Endothelial cell of umbilical vein (primary cell): Measurements from ENCODE around the gene MAPKAPK2. TPM values are rescaled to one million over a fixed set of nuclear protein-coding genes. Genes with fewer than 3 reads are reported as not detected.

Experiments
- BruUV-seq: library from RNA; stranded (reverse); fragments of 400-500 nt; replicated peaks from 2 replicates; lab custom pipeline; 2021; lab: Mats Ljungman, UMichigan
- CTCF ChIA-PET: fragments of 300-600, 350-600 bp; sonication (Branson Sonifier 250); formaldehyde crosslinking; loops from one replicate; lab custom pipeline; 2021; ENCODE audit warnings: antibody characterized with exemption, inconsistent platforms; lab: Charles Lee
- POLR2A ChIA-PET: fragments of 300-600, 350-600 bp; sonication (Branson Sonifier 250); formaldehyde crosslinking; loops from one replicate; lab custom pipeline; 2021; ENCODE audit warnings: antibody characterized with exemption, inconsistent platforms; lab: Charles Lee
- DNase-seq: peaks from one replicate; pipeline ENCODE4 v3.0.0-alpha.2; 2011; ENCODE audit warnings: low read depth, low spot score
- FAIRE-seq: peaks from 2 replicates; lab custom pipeline; 2011; peaks lifted over from hg19 to GRCh38; lab: Jason Lieb, UNC
- H2AFZ ChIP-seq: 2 replicates; pipeline ENCODE4 v1.6.0; 2012; ENCODE audit warnings: low read depth, low read length, control low read depth, inconsistent platforms
- H3K27ac ChIP-seq: 2 replicates; pipeline ENCODE4 v1.5.1; 2011; ENCODE audit warnings: low read depth, mild to moderate bottlenecking, control low read depth, low read length, moderate library complexity; ENCODE audit not compliant: insufficient read depth
- H3K27me3 ChIP-seq, 2 experiments: 2 replicates each; pipeline versions ENCODE4 v1.6.0 to v1.6.1; 2011; ENCODE audit warnings: low read length in 2 of 2, mixed read lengths in 1 of 2; ENCODE audit not compliant: control insufficient read depth in 2 of 2, insufficient read depth in 2 of 2
- H3K36me3 ChIP-seq, 2 experiments: 2 replicates in 1 of 2; 3 replicates in 1 of 2; pipeline ENCODE4 v1.5.1; 2011; ENCODE audit warnings: low read length in 2 of 2, mild to moderate bottlenecking in 1 of 2, moderate library complexity in 1 of 2; ENCODE audit not compliant: control insufficient read depth in 2 of 2, insufficient read depth in 2 of 2; ENCODE audit errors: extremely low read depth in 1 of 2
- H3K4me1 ChIP-seq: 3 replicates; pipeline ENCODE4 v1.5.1; 2011; ENCODE audit warnings: mild to moderate bottlenecking, low read length; ENCODE audit not compliant: control insufficient read depth, insufficient read depth; ENCODE audit errors: extremely low read depth
- H3K4me2 ChIP-seq: 2 replicates; pipeline ENCODE4 v1.6.1; 2011; ENCODE audit warnings: low read length, control low read depth, mixed read lengths; ENCODE audit not compliant: insufficient read depth
- H3K4me3 ChIP-seq, 3 experiments: fragments of 200-600 bp in 1 of 3; sonication (generic), shearing (Covaris generic) in 1 of 3; replicated peaks in 1 of 3; 2 replicates each; pipeline ENCODE4 v1.5.1; 2011 to 2016; ENCODE audit warnings: control low read depth in 3 of 3, low read length in 3 of 3, mild to moderate bottlenecking in 2 of 3, inconsistent platforms in 1 of 3, low read depth in 1 of 3, moderate library complexity in 1 of 3; ENCODE audit not compliant: insufficient read depth in 1 of 3
- H3K79me2 ChIP-seq: 2 replicates; pipeline ENCODE4 v1.6.0; 2012; ENCODE audit warnings: low read length, inconsistent platforms; ENCODE audit not compliant: control insufficient read depth, insufficient read depth
- H3K9ac ChIP-seq: replicated peaks from 2 replicates; pipeline ENCODE3; 2011; ENCODE audit warnings: low read length, control low read depth; ENCODE audit not compliant: insufficient read depth; ENCODE audit errors: extremely low read depth
- H3K9me1 ChIP-seq: replicated peaks from 3 replicates; pipeline ENCODE4 v1.6.0; 2011; ENCODE audit warnings: mild to moderate bottlenecking, low read length; ENCODE audit not compliant: control insufficient read depth, insufficient read depth; ENCODE audit errors: extremely low read depth
- H3K9me3 ChIP-seq: replicated peaks from 2 replicates; pipeline ENCODE4 v1.5.1; 2012; ENCODE audit warnings: low read length, inconsistent platforms; ENCODE audit not compliant: control insufficient read depth, insufficient read depth
- H4K20me1 ChIP-seq: replicated peaks from 2 replicates; pipeline ENCODE3; 2011; ENCODE audit warnings: mild to moderate bottlenecking, low read length; ENCODE audit not compliant: control insufficient read depth, insufficient read depth; ENCODE audit errors: extremely low read depth
- EZH2 ChIP-seq: IDR thresholded peaks from 2 replicates; pipeline ENCODE4 v1.6.1; 2012; ENCODE audit warnings: borderline replicate concordance, low read depth, mild to moderate bottlenecking, moderate library complexity, low read length, inconsistent platforms; ENCODE audit not compliant: severe bottlenecking
- GATA2 ChIP-seq: IDR thresholded peaks from 2 replicates; pipeline ENCODE4 v1.7.0; 2011; ENCODE audit warnings: low read depth, mild to moderate bottlenecking, moderate library complexity, mixed read lengths, low read length; ENCODE audit not compliant: insufficient read length, insufficient read depth
- JUN ChIP-seq: IDR thresholded peaks from 2 replicates; pipeline ENCODE4 v1.6.1; 2011; ENCODE audit warnings: borderline replicate concordance, low read depth; ENCODE audit not compliant: insufficient read length, insufficient read depth
- POLR2A ChIP-seq: IDR thresholded peaks from 2 replicates; pipeline ENCODE4 v1.6.1; 2012; ENCODE audit warnings: low read depth, mild to moderate bottlenecking, control low read depth, low read length
- POLR2AphosphoS5 ChIP-seq: IDR thresholded peaks from 2 replicates; pipeline ENCODE4 v1.6.1; 2012; ENCODE audit warnings: low read depth, mild to moderate bottlenecking, control low read depth, low read length, moderate library complexity; ENCODE audit not compliant: insufficient read depth
- dilution Hi-C: fragments of 300-500 bp; cut with MboI; formaldehyde crosslinking; loops from one replicate; pipeline ENCODE4 v1.15.0; 2019; ENCODE audit warnings: low sequenced_read_pairs; ENCODE audit not compliant: extremely low pct_ligation_motif_present
- intact Hi-C: fragments of 100-400 bp; cut with micrococcal nuclease; formaldehyde crosslinking; loops from one replicate; pipeline ENCODE4 v1.10.0; 2022
- polyA plus RNA-seq, 4 experiments: library from polyadenylated mRNA; depleted of rRNA in 3 of 4; stranded (reverse) in 3 of 4; unstranded in 1 of 4; fragments of >200 nt; gene quantifications; 2 replicates each; pipeline versions ENCODE4 v1.2.1 to v1.2.3, GENCODE V29; 2011 to 2012; ENCODE audit warnings: missing spikeins in 1 of 4
- total RNA-seq: library from RNA; stranded (reverse); gene quantifications from 2 replicates; pipeline ENCODE4 v1.2.3, GENCODE V29; 2021
- TF ChIP-seq, protein P1 (sequence below), 2 donors: IDR thresholded peaks; 1 replicate in 1 of 2; 2 replicates in 1 of 2; pipeline ENCODE4 v1.5.1; 2011; ENCODE audit warnings: low read length in 2 of 2, mild to moderate bottlenecking in 2 of 2, moderate library complexity in 2 of 2, control low read depth in 1 of 2, inconsistent platforms in 1 of 2, low read depth in 1 of 2; ENCODE audit not compliant: insufficient read depth in 1 of 2; ENCODE audit errors: extremely low read depth in 1 of 2

Gene MAPKAPK2
- total and polyA plus RNA-seq, 2 donors (not counting 3 experiments of a cell fraction or from before 2014, with no cell fraction given) = 52.9 to 69.1 TPM

- no peak overlapping the region for H2AFZ ChIP-seq
- no peak for FAIRE-seq
- no peak for DNase-seq
- no peak overlapping the region for H3K4me2 ChIP-seq
- H3K27me3 ChIP-seq = peaks cover 35 to 51% of the 10 kb centered on the region in 2 experiments
- H3K9me3 ChIP-seq = no peaks in the 10 kb centered on the region
- dilution Hi-C loops = no loop called here
- H3K4me1 ChIP-seq = peaks cover 21% of the 10 kb centered on the region
- H3K36me3 ChIP-seq = no peaks in the 10 kb centered on the region
- ChIA-PET CTCF (interaction anchor here (3.6 kb wide), 1 partner anchor 20 kb away, joined by 26 read pairs; no protein-coding TSS in a partner anchor), POLR2A (no interaction called here)
- no peaks in the 10 kb centered on the region for H3K9me1 ChIP-seq
- H4K20me1 ChIP-seq = peaks cover 4% of the 10 kb centered on the region
- peaks cover 27% of the 10 kb centered on the region for H3K79me2 ChIP-seq
- no peak overlapping the region for H3K27ac ChIP-seq
- H3K9ac ChIP-seq = no peak overlapping the region
- H3K4me3 ChIP-seq = no peak overlapping the region
- intact Hi-C loops = no loop called here
- TF ChIP-seq EZH2 (no peak), POLR2AphosphoS5 (no peak), POLR2A (no peak), GATA2 (no peak), JUN (no peak)
- TF ChIP-seq, protein P1, sequence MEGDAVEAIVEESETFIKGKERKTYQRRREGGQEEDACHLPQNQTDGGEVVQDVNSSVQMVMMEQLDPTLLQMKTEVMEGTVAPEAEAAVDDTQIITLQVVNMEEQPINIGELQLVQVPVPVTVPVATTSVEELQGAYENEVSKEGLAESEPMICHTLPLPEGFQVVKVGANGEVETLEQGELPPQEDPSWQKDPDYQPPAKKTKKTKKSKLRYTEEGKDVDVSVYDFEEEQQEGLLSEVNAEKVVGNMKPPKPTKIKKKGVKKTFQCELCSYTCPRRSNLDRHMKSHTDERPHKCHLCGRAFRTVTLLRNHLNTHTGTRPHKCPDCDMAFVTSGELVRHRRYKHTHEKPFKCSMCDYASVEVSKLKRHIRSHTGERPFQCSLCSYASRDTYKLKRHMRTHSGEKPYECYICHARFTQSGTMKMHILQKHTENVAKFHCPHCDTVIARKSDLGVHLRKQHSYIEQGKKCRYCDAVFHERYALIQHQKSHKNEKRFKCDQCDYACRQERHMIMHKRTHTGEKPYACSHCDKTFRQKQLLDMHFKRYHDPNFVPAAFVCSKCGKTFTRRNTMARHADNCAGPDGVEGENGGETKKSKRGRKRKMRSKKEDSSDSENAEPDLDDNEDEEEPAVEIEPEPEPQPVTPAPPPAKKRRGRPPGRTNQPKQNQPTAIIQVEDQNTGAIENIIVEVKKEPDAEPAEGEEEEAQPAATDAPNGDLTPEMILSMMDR (IDR thresholded peaks at IDR 0.05; ENCODE audit: extremely low read depth in 1 of 2, insufficient read depth in 1 of 2, low read depth in 1 of 2, low read length in 2 of 2) = no peak
- BruUV-seq = no TSS peak
These were observed 1.4 kb upstream of the MAPKAPK2 start for GRCh38 chr1:206683313-206683712.
